Measurements from ENCODE around the gene GPR137B. TPM values are rescaled to one million over a fixed set of nuclear protein-coding genes. Genes with fewer than 3 reads are reported as not detected.

GPR137B gene
- total and polyA plus RNA-seq, 2 of the 8 experiments (the other 6 are each of a cell fraction or from before 2014, with no cell fraction given) = 6.9 to 7.7 TPM

GRCh38 chr1:236139495-236139894 lies 2.8 kb upstream of the GPR137B start:
- no peak overlapping the region for H3K9ac ChIP-seq (replicated peaks in 1 of 4; ENCODE audit: extremely low read depth in 1 of 4, low read depth in 3 of 4, low read length in 3 of 4)
- H3K4me3 ChIP-seq (ENCODE audit: extremely low read depth in 1 of 4, insufficient read depth in 2 of 4, low read depth in 3 of 4, low read length in 4 of 4) = no peak overlapping the region
- no peak overlapping the region for H4K91ac ChIP-seq (replicated peaks; ENCODE audit: insufficient read length, low read length)
- H2AFZ ChIP-seq (ENCODE audit: low read length) = no peak overlapping the region
- POLR2A ChIA-PET (ENCODE audit: partially characterized antibody) = interaction anchor here (1.8 kb wide), 1 partner anchor 40 kb away, joined by 4 read pairs; no protein-coding TSS in a partner anchor
- H2BK20ac ChIP-seq (ENCODE audit: low read length) = no peak overlapping the region
- peaks cover 14 to 46% (median 36%) of the 10 kb centered on the region in 4 experiments for H3K27me3 ChIP-seq (replicated peaks in 1 of 4; ENCODE audit: control insufficient read depth in 3 of 4, extremely low read depth in 1 of 4, insufficient read depth in 3 of 4, low read length in 3 of 4)
- no peak overlapping the region for H4K8ac ChIP-seq (ENCODE audit: extremely low read depth, insufficient read depth, low read length)
- H2BK15ac ChIP-seq (ENCODE audit: low read length) = no peak overlapping the region
- TF ChIP-seq RNF2 (IDR thresholded peaks at IDR 0.05; ENCODE audit: borderline replicate concordance, low read depth, low read length, missing control alignments, poor library complexity, severe bottlenecking) (no peak), YY1 (IDR thresholded peaks at IDR 0.05; ENCODE audit: low read depth, low read length) (no peak), GTF2F1 (IDR thresholded peaks at IDR 0.05; ENCODE audit: borderline replicate concordance, low read depth, low read length) (no peak), SP1 (IDR thresholded peaks at IDR 0.05; ENCODE audit: low read depth, low read length) (no peak), KDM1A (IDR thresholded peaks at IDR 0.05; ENCODE audit: borderline replicate concordance, low read length) (no peak), ZNF274 (IDR thresholded peaks at IDR 0.05; ENCODE audit: borderline replicate concordance, extremely low read depth, low read length) (no peak), CHD2 (IDR thresholded peaks at IDR 0.05; ENCODE audit: low read length) (no peak)
- H4K20me1 ChIP-seq (replicated peaks in 1 of 2; ENCODE audit: control insufficient read depth in 1 of 2, insufficient read depth in 2 of 2, low read length in 2 of 2) = peaks cover 3 to 13% of the 10 kb centered on the region in 2 experiments
- H2BK5ac ChIP-seq (ENCODE audit: low read depth, low read length) = no peak overlapping the region
- FAIRE-seq = no peak
- CTCF ChIA-PET (ENCODE audit: partially characterized antibody) = interaction anchor here (0.7 to 5.3 kb wide), 5 partner anchors 12 to 376 kb away, joined by 3 to 21 read pairs (median 5); no protein-coding TSS in a partner anchor
- no peak overlapping the region for H4K5ac ChIP-seq (ENCODE audit: insufficient read length, low read depth, low read length)
- no peak overlapping the region for H2BK120ac ChIP-seq (replicated peaks; ENCODE audit: low read depth, low read length)
- no peaks in the 10 kb centered on the region for H3K9me3 ChIP-seq (ENCODE audit: insufficient read depth in 2 of 2, low read depth in 1 of 2, low read length in 1 of 2)
- no peak overlapping the region for H3K4me2 ChIP-seq (ENCODE audit: insufficient read depth in 1 of 2, low read depth in 2 of 2, low read length in 2 of 2)
- H3K79me1 ChIP-seq (ENCODE audit: low read depth, low read length) = no peaks in the 10 kb centered on the region
- no peak overlapping the region for H3K4ac ChIP-seq (replicated peaks; ENCODE audit: insufficient read length, low read depth, low read length)
- H3K23ac ChIP-seq (ENCODE audit: insufficient read length) = no peak overlapping the region
- WGBS, 2 experiments (ENCODE audit: extremely low coverage in 1 of 2, insufficient coverage in 1 of 2, insufficient read length in 1 of 2, insufficient replicate concordance in 2 of 2, low coverage in 1 of 2, low lambda C conversion rate in 2 of 2, missing lambda C conversion rate in 1 of 2) = 85% methylated on average over 4 of the region's 4 CpGs; no CpG with 5 or more reads in 1 of the 2 experiments
- no peak overlapping the region for H3K56ac ChIP-seq (replicated peaks; ENCODE audit: insufficient read length, low read depth, low read length)
- no peaks in the 10 kb centered on the region for H3K79me2 ChIP-seq (ENCODE audit: control insufficient read depth in 1 of 2, insufficient read depth in 2 of 2, low read length in 2 of 2)
- DNase-seq (ENCODE audit: low read depth in 1 of 2, low spot score in 2 of 2) = no peak
- H3K4me1 ChIP-seq (replicated peaks in 1 of 4; ENCODE audit: control insufficient read depth in 3 of 4, insufficient read depth in 4 of 4, low read length in 3 of 4) = peaks cover 2 to 7% (median 4%) of the 10 kb centered on the region in 4 experiments; a peak in 6 of 7 replicates
- no peak overlapping the region for H3K27ac ChIP-seq (ENCODE audit: low read depth, low read length)
- no peaks in the 10 kb centered on the region for H3K36me3 ChIP-seq (ENCODE audit: control insufficient read depth in 2 of 4, insufficient read depth in 4 of 4, low read length in 3 of 4)
- H2AK5ac ChIP-seq (ENCODE audit: low read depth, low read length) = no peak overlapping the region
- no peak overlapping the region for H3K14ac ChIP-seq (ENCODE audit: insufficient read length)
- no peak overlapping the region for H2BK12ac ChIP-seq (ENCODE audit: low read depth, low read length)
- peaks cover 21% of the 10 kb centered on the region for H3K23me2 ChIP-seq (ENCODE audit: low read depth, low read length)
- H3K18ac ChIP-seq (ENCODE audit: extremely low read depth, low read length) = no peak overlapping the region
